Activated CD8-positive, alpha-beta memory T cell treated with anti-CD3 and anti-CD28 coated beads for 36 hours (primary cell): Measurements from ENCODE around the gene ADH1A. TPM values are rescaled to one million over a fixed set of nuclear protein-coding genes. Genes with fewer than 3 reads are reported as not detected.
"Not testable (repeated sequence)": the region's sequence is repeated elsewhere in the genome, so short reads cannot be mapped to it uniquely, and the experiment has no call there.

ENCODE experiments used
- CTCF ChIA-PET: fragments of 350-600 bp; sonication (Branson Sonifier 250); formaldehyde crosslinking; loops from one replicate; lab custom pipeline; 2021; ENCODE audit warnings: antibody characterized with exemption; lab: Charles Lee
- POLR2A ChIA-PET: fragments of 350-600 bp; sonication (Branson Sonifier 250); formaldehyde crosslinking; loops from one replicate; lab custom pipeline; 2021; ENCODE audit warnings: antibody characterized with exemption; lab: Charles Lee
- total RNA-seq, 2 experiments: library from RNA; stranded (reverse); gene quantifications; one replicate each; pipeline ENCODE4 v1.2.3, GENCODE V29; 2021

The ADH1A gene
- total RNA-seq: not detected

DNA sequence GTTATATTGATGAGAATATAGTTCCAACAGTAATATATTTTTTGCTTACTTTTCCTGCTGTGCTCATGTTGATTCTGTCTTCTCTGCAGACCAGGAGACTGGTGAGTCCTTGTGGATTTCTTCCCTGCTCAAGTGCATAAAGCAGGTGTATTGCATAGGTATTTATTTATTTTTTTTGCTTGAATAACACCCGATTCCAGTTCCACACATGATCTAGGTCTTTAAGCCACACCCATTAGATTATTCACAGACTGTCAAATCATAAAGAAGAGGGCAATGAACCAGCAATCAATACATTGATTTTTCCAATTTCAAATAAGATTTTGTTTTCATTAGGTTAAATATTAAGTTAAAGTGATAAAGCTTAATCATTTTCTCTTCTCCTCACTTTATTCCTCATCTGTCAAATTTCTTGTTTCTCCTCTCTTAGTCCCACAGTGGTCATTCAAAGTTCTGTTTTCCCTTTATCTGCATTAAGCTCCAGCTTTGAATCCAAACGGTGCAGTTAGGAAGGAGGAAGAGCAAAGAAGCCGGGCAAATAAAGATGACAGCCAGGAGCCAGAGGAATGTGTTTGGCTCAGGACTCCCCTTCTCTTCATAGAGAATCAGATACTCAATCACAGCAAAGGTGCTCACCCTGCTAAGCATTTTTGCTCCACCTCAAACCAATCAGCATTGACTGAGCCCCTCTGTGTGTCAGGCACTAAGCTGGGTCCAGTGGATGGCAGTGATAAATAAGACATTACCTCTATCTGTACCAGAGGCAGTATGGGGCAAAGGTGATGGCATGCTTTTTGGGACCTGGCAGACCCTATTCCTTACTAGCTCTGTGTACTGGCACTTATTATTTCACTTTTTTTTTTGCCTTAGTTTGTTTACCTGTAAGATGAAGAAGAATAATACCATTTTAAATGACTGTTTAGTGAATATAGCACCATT is at the start of gene ADH1A:
Gene ADH1A, minus strand, starts transcription at position 138 of the 939 bp plus-strand sequence. Its CDS starts 71 bp downstream, at position 67.
- ChIA-PET CTCF (no interaction called here), POLR2A (interaction anchor here (0.6 kb wide), 1 partner anchor 353 kb away, joined by 3 read pairs; no protein-coding TSS in a partner anchor)

DNA sequence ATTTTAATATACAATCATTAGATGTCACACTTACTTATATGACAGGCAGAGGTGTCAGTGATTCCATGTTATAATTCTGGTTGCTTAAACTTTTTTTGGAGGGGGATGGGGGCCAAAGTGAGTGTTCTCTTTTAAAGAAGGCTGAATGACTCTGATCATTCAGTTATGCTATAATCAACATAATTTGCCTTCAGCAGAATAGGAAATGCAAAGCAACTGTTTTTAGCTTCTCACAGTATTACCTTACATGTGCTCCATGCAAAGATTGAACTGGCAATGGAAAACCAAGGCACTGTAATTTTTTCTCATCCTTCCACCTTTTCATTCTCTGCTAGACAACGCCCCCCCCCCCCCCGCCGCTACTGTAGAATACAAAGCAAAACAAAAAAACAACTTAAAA is 48.4 kb upstream of the ADH1A start:
- POLR2A ChIA-PET: no interaction called here

DNA sequence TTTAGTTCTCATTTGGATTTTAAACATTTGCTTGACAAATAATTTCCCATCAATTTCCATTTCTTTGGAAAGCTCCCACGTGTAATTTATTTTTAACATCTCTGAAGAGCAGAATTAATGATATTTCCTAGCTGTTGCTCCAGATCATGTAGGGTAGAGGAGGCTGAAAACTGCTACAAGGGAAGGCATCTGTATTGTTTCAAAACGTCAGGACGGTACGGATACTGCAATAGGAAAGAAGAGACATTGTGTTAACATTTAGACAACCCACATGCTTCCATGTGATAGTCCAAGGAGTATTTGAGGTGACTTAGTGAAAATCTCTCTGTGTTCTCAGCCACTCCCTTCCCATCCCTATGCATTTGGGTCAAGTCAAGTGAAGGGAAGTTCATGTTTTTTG is 45.8 kb upstream of the ADH1A start:
- CTCF ChIA-PET: no interaction called here
- POLR2A ChIA-PET: no interaction called here

More for the DNA sequence above, 48.4 kb upstream of the ADH1A start:
- CTCF ChIA-PET: no interaction called here

DNA sequence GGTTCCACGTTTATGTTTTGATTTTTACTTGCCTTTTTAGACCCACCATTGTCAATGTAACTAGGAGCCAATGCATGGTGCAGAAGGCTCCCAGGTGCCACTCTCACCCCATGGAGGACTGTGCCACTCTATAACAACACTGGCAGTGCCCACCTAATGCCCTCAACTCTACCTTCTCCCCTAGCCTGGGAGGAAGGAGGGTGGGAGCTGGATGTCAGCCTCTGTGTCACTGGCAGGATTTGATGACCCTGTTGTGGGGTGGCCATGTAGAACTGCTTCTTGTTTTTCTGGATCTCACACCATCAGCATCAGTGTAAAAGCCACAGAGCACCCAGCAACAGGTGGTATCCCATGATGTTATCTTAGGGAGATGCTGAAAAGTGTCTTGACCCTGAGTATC is 44.1 kb upstream of the ADH1A start:
- POLR2A ChIA-PET: no interaction called here
- CTCF ChIA-PET: no interaction called here

- POLR2A ChIA-PET: no interaction called here
- CTCF ChIA-PET: no interaction called here
Measured at GRCh38 chr4:99330648-99331047, 39.9 kb upstream of the ADH1A start.

- ChIA-PET POLR2A (interaction anchor here (0.7 kb wide), 1 partner anchor 33 kb away, joined by 7 read pairs; no protein-coding TSS in a partner anchor), CTCF (no interaction called here)
Measured at GRCh38 chr4:99329876-99330275, 39.1 kb upstream of the ADH1A start.

DNA sequence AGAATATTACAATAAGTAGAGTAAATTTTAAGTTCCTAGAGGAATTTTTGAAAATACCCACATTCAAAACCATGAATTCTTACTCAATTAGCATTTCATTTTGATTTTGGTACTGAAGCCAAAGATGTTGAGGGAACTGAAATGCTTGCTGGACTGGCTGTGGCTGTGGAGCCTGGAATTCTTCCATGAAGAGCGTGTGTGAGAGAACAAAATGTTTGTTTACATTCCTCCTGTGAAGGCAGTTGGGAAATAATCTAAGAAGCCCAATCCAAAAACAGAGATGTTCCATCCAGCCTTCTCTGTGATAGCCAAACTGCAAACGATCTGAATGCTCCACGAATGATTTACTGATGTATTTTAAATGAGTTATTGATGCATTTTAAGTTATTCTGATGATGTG is 34.2 kb upstream of the ADH1A start:
- ChIA-PET CTCF (no interaction called here), POLR2A (no interaction called here)

DNA sequence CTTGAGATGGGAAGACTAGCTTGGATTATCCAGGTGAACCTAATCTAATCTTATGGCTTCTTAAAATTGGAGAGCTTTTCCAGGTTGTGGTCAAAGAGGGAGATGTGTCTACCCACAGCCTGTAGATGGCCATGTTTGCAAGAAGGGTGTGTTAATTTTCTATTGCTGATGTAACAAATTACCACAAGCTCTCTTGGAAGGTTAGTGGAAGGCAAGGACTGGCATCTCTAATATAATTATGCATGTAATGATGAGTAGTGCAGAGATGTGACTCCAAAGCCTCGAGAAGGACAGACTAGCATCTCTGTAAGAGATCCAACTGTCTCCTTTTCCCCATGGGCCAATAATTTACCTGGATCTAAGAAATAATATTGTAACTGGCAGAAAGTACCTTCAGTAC is 33.6 kb upstream of the ADH1A start:
- POLR2A ChIA-PET: no interaction called here
- CTCF ChIA-PET: no interaction called here

- ChIA-PET CTCF (no interaction called here), POLR2A (no interaction called here)
Measured at GRCh38 chr4:99323756-99324155, 33.0 kb upstream of the ADH1A start.

DNA sequence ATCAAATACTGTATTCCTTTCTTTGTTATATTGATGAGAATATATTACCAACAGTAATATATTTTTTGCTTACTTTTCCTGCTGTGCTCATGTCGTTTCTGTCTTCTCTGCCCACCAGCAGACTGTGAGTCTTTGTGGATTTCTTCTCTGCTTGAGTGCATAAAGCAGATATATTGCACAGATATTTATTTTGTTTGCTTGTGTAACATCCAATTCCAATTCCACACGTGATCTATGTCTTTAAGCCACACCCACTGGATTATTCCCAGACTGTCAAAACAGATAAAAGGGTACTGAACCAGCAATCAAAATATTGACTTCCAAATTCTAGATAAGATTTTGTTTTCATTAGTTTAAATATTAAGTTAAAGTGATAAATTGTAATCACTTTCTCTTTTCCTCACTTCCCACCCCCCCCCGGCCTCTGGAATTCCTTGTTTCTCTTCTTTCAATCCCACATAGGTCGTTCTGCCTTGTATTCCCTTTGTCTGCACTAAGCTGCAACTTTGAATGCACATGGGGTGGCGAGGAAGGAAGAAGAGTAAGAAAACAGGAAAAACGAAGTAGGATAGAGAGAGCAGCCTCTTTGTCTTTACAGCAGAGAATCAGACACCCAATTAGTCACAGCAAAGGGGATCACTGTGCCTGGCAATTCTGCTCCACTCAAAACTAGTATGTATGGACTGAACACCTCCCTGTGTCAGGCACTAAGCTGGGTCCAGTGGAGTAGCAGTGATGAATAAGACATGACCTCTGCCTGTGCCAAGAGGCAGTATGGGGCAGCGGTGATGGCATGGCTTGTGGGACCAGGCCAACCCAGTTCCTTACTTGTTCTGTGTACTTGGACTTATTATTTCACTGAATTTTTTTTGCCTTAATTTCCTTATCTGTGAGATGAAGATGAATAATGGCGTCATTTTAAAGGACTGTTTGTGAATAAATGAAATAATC is 30.7 kb upstream of the ADH1A start, which contains the start of gene ADH1B:
Gene ADH1B, minus strand, starts transcription at position 161 of the 951 bp plus-strand sequence. Its CDS starts 70 bp downstream, at position 91.
- CTCF ChIA-PET: interaction anchor here (0.6 kb wide), 1 partner anchor 111 kb away, joined by 4 read pairs; no protein-coding TSS in a partner anchor
- POLR2A ChIA-PET: no interaction called here

DNA sequence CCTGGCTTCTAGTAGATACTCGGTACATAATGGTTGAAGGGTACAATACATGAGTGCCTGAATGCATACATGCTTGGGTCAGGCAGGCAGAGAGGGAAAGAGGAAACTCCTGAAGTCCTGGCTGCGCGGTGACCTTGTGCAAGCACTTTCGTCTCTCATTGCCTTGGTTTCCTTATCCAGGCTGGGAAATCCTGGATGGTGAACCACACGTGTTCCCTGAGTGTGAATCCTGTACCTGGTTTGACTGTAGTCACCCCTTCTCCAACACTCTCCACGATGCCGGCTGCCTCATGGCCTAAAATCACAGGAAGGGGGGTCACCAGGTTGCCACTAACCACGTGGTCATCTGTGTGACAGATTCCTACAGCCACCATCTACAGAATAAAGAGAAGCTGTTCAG is 27.0 kb upstream of the ADH1A start:
- CTCF ChIA-PET, POLR2A ChIA-PET: not testable (repeated sequence)

DNA sequence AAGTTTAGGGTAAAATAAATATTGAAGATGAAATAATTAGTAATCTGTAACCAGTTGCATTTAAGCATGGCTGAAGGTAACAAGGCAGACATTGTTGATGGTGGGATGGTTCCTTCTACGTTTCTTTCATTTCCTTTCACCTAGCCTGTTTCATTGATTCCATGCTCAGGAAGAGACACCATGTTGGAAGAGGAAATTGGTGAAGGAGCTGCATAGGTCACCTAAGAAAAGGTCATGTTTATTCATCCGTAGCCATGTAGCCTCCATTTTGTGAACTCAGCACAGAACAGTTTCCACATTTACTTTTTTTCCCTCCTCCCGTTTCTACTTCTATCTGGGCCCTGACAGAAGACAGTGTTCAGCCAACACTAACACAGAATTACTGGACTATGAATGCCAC is 26.6 kb upstream of the ADH1A start:
- POLR2A ChIA-PET: no interaction called here
- CTCF ChIA-PET: no interaction called here

GRCh38 chr4:99315839-99316238 is 25.1 kb upstream of the ADH1A start:
- POLR2A ChIA-PET: no interaction called here
- CTCF ChIA-PET: no interaction called here

DNA sequence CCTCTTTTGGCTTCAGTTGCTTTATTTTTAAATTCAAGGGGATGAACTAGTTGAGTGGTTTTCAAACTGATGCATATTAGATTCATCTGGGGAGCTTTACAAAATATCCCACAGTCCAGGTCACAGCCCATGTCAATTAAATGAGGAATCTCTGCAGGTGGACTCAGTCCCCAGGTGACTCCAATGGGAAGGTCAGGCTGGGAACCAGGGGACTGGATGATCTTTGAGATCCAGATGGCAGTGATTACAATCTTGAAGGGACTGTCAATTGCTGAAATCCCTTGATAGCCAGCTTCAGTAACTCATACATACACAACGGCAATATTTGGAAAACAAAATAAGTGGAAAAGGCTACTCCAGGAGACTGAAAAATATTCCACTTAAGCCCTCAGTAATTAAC is 23.4 kb upstream of the ADH1A start:
- CTCF ChIA-PET: no interaction called here
- POLR2A ChIA-PET: no interaction called here

- ChIA-PET POLR2A (no interaction called here), CTCF (no interaction called here)
Measured at GRCh38 chr4:99310389-99310788, 19.6 kb upstream of the ADH1A start.

- POLR2A ChIA-PET: no interaction called here
- CTCF ChIA-PET: no interaction called here
Measured at GRCh38 chr4:99305638-99306400, 15.0 kb upstream of the ADH1A start.

DNA sequence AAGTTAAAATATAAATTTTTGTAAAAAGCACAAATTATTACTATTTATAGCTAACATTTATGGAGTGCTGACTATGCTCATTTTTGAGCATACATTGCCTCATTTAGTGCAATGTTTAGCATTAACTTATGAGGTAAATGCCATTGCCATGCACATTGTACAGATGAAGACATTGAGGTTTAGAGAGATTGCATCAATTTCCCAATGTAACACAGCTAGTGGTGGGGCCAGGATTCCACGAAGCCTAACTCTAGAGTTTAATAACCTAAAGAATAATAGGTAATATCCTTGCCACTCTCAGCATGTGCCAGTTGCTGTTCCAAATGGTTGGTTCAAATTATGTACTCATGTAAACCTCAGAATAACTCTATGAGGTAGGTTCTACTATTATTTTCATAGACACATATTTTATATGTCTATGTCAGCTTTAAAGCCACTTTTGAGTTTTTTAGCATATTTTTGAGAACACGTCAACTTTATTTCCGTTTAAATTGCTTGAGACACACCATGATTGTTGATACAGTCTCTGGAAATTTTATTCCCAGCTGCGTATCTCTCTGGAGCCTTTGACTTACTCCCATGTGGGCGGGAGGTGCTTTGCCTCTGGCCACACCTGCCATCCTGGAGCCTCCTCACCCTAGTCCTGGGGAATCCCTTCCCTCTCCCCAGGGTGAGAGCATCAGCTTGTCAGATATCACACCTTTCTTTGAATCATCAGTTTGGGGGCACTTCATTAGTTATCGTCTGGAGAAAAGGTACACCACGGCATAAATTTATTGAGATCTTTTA is 10.8 kb upstream of the ADH1A start:
- ChIA-PET POLR2A (no interaction called here), CTCF (no interaction called here)

- ChIA-PET POLR2A (no interaction called here), CTCF (no interaction called here)
Measured at GRCh38 chr4:99300934-99301333, 10.1 kb upstream of the ADH1A start.
